Measurements from ENCODE around the gene PI16. TPM values are rescaled to one million over a fixed set of nuclear protein-coding genes. Genes with fewer than 3 reads are reported as not detected.

PI16 gene
- total and polyA plus RNA-seq, 8 donors: 0.23 to 7.3 (median 1.7) TPM

GRCh38 chr6:36920546-36920945 is 34.0 kb upstream of the PI16 start:
- Histone ChIP-seq H3K27ac (no peak overlapping the region), H3K36me3 (peaks cover 3 to 50% (median 5%) of the 10 kb centered on the region in 3 donors), H3K4me1 (peaks cover 0 to 11% (median 0%) of the 10 kb centered on the region in 3 donors), H3K4me3 (no peak overlapping the region), H3K9me3 (no peaks in the 10 kb centered on the region), H3K27me3 (no peaks in the 10 kb centered on the region)
- FAIRE-seq: no peak
- intact Hi-C loops (cut with DNase I): no loop called here
- TF ChIP-seq, protein P1, sequence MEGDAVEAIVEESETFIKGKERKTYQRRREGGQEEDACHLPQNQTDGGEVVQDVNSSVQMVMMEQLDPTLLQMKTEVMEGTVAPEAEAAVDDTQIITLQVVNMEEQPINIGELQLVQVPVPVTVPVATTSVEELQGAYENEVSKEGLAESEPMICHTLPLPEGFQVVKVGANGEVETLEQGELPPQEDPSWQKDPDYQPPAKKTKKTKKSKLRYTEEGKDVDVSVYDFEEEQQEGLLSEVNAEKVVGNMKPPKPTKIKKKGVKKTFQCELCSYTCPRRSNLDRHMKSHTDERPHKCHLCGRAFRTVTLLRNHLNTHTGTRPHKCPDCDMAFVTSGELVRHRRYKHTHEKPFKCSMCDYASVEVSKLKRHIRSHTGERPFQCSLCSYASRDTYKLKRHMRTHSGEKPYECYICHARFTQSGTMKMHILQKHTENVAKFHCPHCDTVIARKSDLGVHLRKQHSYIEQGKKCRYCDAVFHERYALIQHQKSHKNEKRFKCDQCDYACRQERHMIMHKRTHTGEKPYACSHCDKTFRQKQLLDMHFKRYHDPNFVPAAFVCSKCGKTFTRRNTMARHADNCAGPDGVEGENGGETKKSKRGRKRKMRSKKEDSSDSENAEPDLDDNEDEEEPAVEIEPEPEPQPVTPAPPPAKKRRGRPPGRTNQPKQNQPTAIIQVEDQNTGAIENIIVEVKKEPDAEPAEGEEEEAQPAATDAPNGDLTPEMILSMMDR (IDR thresholded peaks at IDR 0.05): no peak
- DNase-seq: no peak
- WGBS, 2 donors: 84 to 91% methylated on average over 5 of the region's 5 CpGs
- ATAC-seq: no peak

GRCh38 chr6:36924131-36924530 is 30.4 kb upstream of the PI16 start:
- H3K4me1 ChIP-seq: peaks cover 0 to 11% (median 0%) of the 10 kb centered on the region in 3 donors
- TF ChIP-seq, protein P1 (IDR thresholded peaks at IDR 0.05): no peak
- H3K36me3 ChIP-seq: peaks cover 4 to 33% (median 6%) of the 10 kb centered on the region in 3 donors
- H3K4me3 ChIP-seq: no peak overlapping the region
- FAIRE-seq: no peak
- no peak overlapping the region for H3K27ac ChIP-seq
- intact Hi-C loops (cut with DNase I): no loop called here
- no peaks in the 10 kb centered on the region for H3K27me3 ChIP-seq
- ATAC-seq: no peak
- DNase-seq: no peak
- H3K9me3 ChIP-seq: no peaks in the 10 kb centered on the region
- 88 to 92% methylated on average over 4 of the region's 4 CpGs for WGBS, 2 donors

- no peaks in the 10 kb centered on the region for H3K9me3 ChIP-seq
- DNase-seq: no peak
- WGBS, 2 donors: 86 to 89% methylated on average over 5 of the region's 5 CpGs
- H3K4me1 ChIP-seq: peaks cover 0 to 6% (median 0%) of the 10 kb centered on the region in 3 donors
- ATAC-seq: no peak
- H3K27ac ChIP-seq: no peak overlapping the region
- no peak for FAIRE-seq
- peaks cover 4 to 26% (median 6%) of the 10 kb centered on the region in 3 donors for H3K36me3 ChIP-seq
- intact Hi-C loops (cut with DNase I): no loop called here
- no peak overlapping the region for H3K4me3 ChIP-seq
- TF ChIP-seq, protein P1 (IDR thresholded peaks at IDR 0.05): no peak
- no peaks in the 10 kb centered on the region for H3K27me3 ChIP-seq
These were observed 29.7 kb upstream of the PI16 start for GRCh38 chr6:36924778-36925374.

GRCh38 chr6:36925809-36926208 is 28.7 kb upstream of the PI16 start:
- Histone ChIP-seq H3K4me1 (no peaks in the 10 kb centered on the region), H3K36me3 (peaks cover 4 to 24% (median 6%) of the 10 kb centered on the region in 3 donors), H3K9me3 (no peaks in the 10 kb centered on the region), H3K4me3 (no peak overlapping the region), H3K27ac (no peak overlapping the region), H3K27me3 (no peaks in the 10 kb centered on the region)
- WGBS, 2 donors: 96 to 97% methylated on average over 4 of the region's 4 CpGs
- TF ChIP-seq, protein P1 (IDR thresholded peaks at IDR 0.05): no peak
- intact Hi-C loops (cut with DNase I): no loop called here
- FAIRE-seq: no peak
- DNase-seq: no peak
- ATAC-seq: no peak

DNA sequence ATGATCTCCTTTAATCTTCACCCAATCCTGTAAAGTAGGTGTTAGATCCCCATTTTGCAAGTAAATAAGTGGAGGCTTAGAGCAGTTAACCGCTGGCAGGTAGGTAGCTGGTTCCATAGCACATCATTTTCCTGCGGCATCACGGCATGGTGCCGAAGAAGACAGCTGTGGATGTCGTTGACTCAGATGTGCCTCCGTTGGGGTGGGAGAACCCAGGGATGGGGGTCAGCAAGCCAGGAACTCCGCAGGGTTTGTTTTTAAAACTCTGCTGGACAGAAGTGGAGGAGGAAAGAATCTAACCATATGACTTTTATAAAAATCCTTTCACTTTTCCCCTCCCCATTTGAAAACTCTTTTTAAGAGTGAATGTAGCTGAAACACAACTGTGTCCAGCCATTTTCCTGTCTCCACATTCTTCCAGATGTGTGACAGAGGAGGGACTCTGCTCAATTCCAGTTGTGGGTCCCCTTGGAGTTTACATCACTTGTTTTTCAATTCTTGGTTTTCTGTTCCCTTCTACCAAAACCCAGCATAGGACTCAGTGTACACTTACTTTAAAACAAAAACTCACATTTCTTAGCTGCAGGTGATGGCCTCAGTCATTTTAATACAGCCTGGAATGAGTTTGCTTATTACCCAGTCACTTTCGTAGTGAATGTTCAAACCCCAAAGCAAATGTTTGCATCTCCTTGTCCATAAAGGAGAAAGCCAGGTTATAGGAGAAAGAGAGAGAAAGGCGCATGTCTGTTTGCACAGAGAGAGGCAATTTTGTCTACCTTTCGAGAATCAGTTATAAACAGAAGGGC is 27.6 kb upstream of the PI16 start:
- no peak overlapping the region for H3K27ac ChIP-seq

More for the DNA sequence above, 27.6 kb upstream of the PI16 start:
- no peaks in the 10 kb centered on the region for H3K27me3 ChIP-seq
- H3K36me3 ChIP-seq: peaks cover 4 to 24% (median 6%) of the 10 kb centered on the region in 3 donors
- ATAC-seq: no peak
- FAIRE-seq: no peak
- no peak for DNase-seq
- intact Hi-C loops (cut with DNase I): no loop called here
- WGBS, 2 donors: 92 to 93% methylated on average over 10 of the region's 10 CpGs
- TF ChIP-seq, protein P1 (IDR thresholded peaks at IDR 0.05): no peak
- H3K4me1 ChIP-seq: no peaks in the 10 kb centered on the region
- H3K4me3 ChIP-seq: no peak overlapping the region
- no peaks in the 10 kb centered on the region for H3K9me3 ChIP-seq
